CD4-positive, alpha-beta T cell treated with Interleukin-17A for 4 hours (primary cell): Measurements from ENCODE around the gene ATF7.
"Not testable (repeated sequence)": the region's sequence is repeated elsewhere in the genome, so short reads cannot be mapped to it uniquely, and the experiment has no call there.

ENCODE experiments used
- DNase-seq: peaks from one replicate; pipeline ENCODE4 v3.0.0-alpha.2; 2020; ENCODE audit warnings: mixed read lengths

ATF7 gene

GRCh38 chr12:53625946-53626701, at the start of gene ATF7:
Gene ATF7 (minus strand): TSS chr12:53626382. CDS start chr12:53601000, 25,382 bp downstream.
- DNase-seq: peak; percentile 98

- DNase-seq: no peak
These were observed 49.0 kb upstream of the ATF7 start for GRCh38 chr12:53674977-53675700.

DNA sequence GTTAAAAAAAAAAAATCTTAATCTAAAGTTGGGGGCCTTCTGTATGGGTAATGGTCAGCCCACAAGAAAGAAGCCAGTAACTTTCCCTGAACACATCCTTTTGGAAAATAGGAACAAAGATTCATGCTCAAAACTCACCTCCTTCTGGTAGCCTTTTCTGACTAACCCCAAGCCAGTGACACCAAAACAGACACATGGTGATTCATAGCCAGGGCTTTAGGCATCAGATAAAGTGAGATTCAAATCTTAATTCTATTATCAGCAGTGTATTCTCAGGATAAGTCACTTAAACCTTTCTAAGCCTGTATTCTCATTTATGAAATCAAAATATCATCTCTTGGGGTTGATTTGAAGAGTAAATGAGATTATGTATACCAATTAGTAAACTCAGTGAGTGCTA, 44.8 kb upstream of the ATF7 start:
- no peak for DNase-seq

DNA sequence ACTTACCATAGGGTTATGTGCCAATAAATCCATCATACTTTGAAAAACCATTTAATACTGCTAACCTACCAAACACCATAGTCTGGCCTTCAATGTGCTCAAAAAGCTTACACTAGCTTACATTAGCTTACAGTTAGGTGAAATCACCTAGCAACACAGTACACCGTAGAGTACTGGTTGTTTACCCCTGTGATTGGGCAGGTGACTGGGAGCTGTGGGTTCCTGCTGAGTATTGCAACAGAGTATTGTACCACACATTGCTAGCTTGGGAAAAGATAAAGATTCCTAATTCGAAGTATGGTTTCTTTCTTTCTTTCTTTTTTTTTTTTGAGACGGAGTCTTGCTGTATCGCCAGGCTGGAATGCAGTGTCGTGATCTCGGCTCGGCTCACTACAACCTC, 44.1 kb upstream of the ATF7 start:
- DNase-seq: no peak

GRCh38 chr12:53667080-53667479, 40.9 kb upstream of the ATF7 start:
- DNase-seq: no peak

DNA sequence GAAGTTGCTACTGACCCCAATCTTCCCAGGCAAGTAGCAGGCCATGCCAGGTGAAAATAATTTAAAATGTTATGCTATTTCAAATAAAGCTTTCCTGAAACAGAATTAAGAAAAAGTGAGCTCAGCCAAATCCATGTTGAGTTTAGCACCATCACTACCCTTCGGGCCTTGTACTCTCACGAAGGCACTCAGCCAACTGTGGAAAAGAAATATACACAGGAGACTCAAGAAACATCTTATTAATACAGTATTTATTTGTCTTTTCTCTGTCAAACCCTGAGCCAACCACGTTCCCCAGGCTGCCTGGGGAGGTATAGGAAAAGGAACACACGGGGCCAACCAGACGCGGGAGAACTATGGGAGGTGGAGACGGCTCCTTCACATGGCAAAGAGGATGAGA, 38.8 kb upstream of the ATF7 start:
- no peak for DNase-seq

DNA sequence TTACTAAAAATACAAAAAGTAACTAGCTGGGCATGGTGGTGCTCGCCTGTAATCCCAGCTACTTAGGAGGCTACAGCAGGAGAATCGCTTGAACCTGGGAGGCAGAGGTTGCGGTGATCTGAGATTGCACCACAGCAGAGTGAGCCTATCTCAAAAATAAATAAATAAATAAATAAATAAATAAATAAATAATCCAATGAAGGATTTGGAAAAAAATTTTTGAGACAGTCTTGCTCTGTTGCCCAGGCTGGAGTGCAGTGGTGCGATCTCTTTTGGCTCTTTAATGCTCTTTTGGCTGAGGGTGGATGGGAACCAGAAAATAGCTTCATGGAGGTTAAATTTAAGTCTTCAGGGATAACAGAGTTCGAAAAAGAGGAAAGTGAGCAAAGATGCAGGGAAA, 38.0 kb upstream of the ATF7 start:
- DNase-seq: no peak

GRCh38 chr12:53660041-53660440, 33.9 kb upstream of the ATF7 start:
- DNase-seq: no peak

DNA sequence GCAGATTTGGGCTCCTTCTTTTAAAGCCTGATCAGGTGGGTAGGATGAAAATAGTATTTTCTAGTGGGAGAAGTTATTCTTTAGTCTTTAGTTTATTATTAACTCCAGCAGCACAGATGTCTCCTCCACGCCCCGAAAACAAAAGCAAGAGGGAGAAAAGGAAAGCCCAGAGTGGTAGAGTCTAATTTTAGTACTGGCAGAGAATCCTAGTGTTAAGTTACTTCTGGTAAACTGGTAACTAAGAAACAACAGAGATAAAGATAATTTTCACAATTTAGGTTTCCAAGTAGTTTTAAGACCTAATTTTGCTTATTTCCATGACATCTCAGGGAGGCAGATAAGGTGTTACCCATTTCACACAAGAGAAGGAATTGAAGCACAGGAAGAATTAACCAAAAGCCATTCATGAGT, 33.4 kb upstream of the ATF7 start:
- no peak for DNase-seq

DNA sequence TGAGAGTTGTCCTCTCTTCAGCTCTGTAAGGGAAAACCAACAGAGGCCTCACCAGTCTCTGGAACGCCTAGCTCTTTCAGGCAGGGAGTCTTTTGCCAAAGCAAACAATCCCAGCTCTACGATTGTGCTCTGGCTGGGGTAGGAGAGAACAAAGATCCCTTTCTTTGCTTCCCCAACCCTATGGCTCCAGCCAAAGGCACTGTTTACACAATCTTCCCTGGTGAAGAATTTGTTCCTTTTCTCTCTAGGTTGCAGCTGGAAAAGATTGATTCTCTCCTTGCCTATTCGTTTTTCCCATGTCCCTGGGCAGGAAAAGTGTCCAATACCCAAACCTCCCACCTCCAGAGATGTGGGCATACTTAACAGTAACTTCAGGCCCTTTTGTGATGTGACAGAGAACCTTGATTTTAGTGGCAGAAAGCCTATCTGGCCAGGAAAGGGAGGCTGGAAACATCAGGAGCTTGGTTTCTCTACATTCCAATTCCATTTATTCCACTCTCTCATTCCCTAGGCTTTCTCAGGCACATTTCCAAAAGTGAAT, 32.9 kb upstream of the ATF7 start:
- no peak for DNase-seq

GRCh38 chr12:53657041-53657440, 30.9 kb upstream of the ATF7 start:
- no peak for DNase-seq

- no peak for DNase-seq
These were observed 27.4 kb upstream of the ATF7 start for GRCh38 chr12:53653595-53653994.

DNA sequence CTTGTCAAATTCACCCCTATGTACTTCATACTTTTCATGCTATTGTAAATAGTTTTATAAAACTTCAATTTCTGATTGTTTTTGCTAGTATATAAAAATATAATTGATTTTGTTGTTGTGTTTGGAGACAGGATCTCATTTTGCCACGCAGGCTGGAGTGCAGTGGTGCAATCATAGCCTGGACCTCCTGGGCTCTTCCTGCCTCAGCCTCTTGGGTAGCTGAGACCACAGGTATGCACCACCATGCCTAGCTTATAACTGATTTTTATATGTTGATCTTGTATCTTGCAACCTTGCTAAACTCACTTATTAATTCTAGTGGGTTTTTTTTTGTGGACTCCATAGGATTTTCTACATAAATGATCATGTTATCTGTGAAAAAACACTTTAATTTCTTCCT, 26.2 kb upstream of the ATF7 start:
- no peak for DNase-seq

DNA sequence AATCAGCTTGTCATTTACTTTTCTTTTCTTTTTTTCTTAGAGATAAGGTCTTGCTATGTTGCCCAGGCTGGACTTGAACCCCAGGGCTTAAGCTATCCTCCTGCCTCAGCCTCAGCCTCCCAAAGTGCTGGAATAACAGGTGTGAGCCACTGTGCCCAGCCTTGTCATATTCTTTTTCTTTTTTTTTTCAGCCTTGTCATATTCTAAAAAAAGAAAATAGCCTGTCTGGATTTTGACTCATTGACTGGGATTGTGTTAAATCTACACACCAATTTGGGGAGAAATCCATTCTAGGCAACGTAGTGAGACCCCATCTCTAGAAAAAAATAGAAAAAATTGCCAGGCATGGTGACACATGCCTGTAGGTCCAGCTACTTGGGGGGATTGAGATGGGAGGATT, 25.6 kb upstream of the ATF7 start:
- no peak for DNase-seq

- not testable (repeated sequence) for DNase-seq
These were observed 20.1 kb upstream of the ATF7 start for GRCh38 chr12:53646300-53646699.

DNA sequence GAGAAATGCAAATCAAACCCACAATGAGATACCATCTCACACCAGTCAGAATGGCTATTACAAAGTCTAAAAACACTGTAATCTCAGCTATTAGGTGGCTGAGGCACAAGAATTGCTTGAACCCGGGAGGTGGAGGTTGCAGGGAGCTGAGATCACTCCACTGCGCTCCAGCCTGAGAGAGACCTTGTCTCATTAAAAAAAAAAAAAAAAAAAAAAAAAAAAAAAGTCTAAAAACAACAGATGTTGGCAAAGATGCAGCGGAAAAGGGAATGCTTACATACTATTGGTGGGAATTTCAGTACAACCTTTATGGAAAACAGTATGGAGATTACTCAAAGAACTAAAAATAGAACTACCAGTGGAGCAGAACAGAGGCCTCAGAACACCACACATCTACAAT, 19.0 kb upstream of the ATF7 start:
- no peak for DNase-seq

GRCh38 chr12:53644133-53644532, 18.0 kb upstream of the ATF7 start:
- DNase-seq: no peak

GRCh38 chr12:53643232-53643979, 17.2 kb upstream of the ATF7 start:
- DNase-seq: no peak

DNA sequence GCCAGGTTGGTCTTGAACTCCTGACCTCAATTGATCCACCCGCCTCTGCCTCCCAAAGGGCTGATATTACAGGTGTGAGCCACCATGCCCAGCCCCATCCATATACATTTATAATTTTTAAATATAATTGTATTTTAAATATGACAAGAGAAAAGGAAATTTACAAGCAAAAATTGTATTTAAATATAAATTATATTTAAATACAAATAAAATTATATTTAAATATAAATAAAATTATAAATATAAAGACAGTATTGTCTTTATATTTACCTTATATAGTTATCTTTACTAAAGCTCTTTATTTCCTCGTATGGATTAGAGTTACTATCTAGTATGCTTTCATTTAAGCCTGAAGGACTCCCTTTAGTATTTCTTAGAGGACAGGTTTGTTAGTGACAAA, 11.9 kb upstream of the ATF7 start:
- DNase-seq: no peak

GRCh38 chr12:53636641-53637040, 10.5 kb upstream of the ATF7 start:
- DNase-seq: no peak

DNA sequence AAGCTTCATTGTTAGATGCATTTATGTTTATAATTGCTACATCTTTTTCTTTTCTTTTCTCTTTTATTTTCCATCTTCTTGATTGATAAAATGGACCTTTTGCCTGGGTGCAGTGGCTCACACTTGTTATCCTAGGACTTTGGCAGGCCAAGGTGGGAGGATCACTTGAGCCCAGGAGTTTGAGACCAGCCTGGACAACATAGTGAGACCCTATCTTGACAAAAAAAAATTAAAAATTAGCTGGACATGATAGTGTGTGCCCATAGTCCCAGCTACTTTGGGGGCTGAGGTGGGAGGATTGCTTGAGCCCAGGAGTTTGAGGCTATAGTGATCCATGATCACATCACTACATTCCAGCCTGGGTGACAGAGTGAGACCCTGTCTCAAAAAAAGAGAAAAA, 9.5 kb upstream of the ATF7 start:
- not testable (repeated sequence) for DNase-seq

- DNase-seq: no peak
These were observed 5.5 kb upstream of the ATF7 start for GRCh38 chr12:53631721-53632120.

DNA sequence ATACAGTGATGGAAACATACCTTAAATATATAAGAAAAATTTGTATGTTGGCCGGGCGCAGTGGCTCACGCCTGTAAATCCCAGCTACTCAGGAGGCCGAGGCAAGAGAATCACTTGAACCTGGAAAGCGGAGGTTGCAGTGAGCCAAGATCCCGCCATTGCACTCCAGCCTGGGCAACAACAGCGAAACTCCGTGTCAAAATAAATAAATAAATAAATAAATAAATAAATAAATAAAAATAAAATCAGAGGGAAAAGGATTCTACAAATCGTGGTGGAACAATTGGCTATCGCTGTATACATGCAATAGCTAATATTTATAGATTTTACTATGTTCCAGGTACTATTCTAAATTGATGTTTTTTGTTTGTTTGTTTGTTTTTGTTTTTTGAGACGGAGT, 1.7 kb upstream of the ATF7 start:
- no peak for DNase-seq
